ENCODE data around the gene PI4K2A. TPM values are rescaled to one million over a fixed set of nuclear protein-coding genes. Genes with fewer than 3 reads are reported as not detected.

The PI4K2A gene
- total RNA-seq, 1 donor from 2014 or later: 22.1 TPM

DNA sequence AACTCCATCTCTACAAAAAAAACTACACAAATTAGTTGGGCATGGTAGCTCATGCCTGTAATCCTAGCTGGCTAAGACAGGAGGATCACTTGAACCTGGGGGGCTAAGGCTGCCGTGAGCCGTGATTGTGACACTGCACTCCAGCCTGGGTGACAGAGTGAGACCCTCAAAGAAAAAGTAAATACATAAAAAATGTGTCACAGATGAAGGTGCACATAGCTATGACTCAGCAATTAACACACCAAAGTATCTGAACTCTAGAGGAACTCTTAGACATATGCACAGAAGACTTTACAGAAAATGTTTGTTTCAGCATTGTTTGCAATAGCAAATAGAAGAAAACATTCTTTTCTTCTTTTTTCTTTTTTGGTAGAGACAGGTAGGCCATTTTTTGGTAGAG is 42.7 kb upstream of the PI4K2A start:
- H3K36me3 Mint-ChIP-seq (ENCODE audit: unreplicated experiment): no peaks in the 10 kb centered on the region
- TF ChIP-seq, protein P1, sequence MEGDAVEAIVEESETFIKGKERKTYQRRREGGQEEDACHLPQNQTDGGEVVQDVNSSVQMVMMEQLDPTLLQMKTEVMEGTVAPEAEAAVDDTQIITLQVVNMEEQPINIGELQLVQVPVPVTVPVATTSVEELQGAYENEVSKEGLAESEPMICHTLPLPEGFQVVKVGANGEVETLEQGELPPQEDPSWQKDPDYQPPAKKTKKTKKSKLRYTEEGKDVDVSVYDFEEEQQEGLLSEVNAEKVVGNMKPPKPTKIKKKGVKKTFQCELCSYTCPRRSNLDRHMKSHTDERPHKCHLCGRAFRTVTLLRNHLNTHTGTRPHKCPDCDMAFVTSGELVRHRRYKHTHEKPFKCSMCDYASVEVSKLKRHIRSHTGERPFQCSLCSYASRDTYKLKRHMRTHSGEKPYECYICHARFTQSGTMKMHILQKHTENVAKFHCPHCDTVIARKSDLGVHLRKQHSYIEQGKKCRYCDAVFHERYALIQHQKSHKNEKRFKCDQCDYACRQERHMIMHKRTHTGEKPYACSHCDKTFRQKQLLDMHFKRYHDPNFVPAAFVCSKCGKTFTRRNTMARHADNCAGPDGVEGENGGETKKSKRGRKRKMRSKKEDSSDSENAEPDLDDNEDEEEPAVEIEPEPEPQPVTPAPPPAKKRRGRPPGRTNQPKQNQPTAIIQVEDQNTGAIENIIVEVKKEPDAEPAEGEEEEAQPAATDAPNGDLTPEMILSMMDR (IDR thresholded peaks at IDR 0.05): no peak
- H3K27me3 Mint-ChIP-seq (ENCODE audit: unreplicated experiment): no peaks in the 10 kb centered on the region
- H3K27ac Mint-ChIP-seq (ENCODE audit: unreplicated experiment): peak overlapping the region; percentile 91
- H3K9me3 Mint-ChIP-seq (ENCODE audit: unreplicated experiment): no peaks in the 10 kb centered on the region
- H3K4me1 Mint-ChIP-seq (ENCODE audit: unreplicated experiment): peaks cover 36% of the 10 kb centered on the region
- H3K4me3 Mint-ChIP-seq (ENCODE audit: unreplicated experiment): no peak overlapping the region
- DNase-seq (ENCODE audit: extremely low spot score, unreplicated experiment): no peak

DNA sequence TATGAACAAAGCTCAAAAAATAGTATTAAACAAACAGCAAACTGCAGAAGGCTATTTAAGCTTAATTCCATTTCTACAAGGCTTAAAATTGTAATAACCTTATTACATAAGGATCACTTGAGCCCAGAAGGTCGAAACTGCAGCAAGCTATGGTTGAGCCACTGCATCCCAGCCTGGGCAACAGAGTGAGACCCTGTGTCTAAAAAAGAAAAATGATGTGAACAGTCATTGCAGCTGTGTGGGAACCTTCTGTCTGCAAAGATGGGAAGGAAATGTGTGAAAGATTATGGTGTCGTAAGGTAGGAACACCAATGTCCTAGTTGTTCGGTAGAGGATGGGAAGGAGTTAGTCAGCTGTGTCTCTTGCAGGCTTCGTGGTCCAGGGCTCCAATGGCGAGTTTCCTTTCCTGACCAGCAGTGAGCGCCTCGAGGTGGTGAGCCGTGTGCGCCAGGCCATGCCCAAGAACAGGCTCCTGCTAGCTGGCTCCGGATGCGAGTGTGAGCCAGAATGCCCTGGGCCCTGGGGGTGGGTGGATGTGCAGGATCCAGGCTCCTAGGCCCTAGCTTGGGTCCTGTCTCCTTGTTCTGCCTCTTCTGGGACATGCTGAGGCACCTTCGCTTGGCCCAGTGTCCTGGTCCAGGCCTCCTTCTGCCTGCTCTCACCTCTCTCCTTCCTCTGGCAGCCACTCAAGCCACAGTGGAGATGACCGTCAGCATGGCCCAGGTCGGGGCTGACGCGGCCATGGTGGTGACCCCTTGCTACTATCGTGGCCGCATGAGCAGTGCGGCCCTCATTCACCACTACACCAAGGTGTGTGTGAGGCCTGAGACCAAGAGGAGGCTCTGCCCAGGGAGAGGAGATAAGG is 41.8 kb upstream of the PI4K2A start:
- Mint-ChIP-seq H3K27me3 (ENCODE audit: unreplicated experiment) (no peaks in the 10 kb centered on the region), H3K4me1 (ENCODE audit: unreplicated experiment) (peaks cover 32% of the 10 kb centered on the region), H3K4me3 (ENCODE audit: unreplicated experiment) (no peak overlapping the region), H3K36me3 (ENCODE audit: unreplicated experiment) (no peaks in the 10 kb centered on the region), H3K9me3 (ENCODE audit: unreplicated experiment) (no peaks in the 10 kb centered on the region), H3K27ac (ENCODE audit: unreplicated experiment) (no peak overlapping the region)
- DNase-seq (ENCODE audit: extremely low spot score, unreplicated experiment): no peak
- TF ChIP-seq, protein P1 (IDR thresholded peaks at IDR 0.05): no peak

DNA sequence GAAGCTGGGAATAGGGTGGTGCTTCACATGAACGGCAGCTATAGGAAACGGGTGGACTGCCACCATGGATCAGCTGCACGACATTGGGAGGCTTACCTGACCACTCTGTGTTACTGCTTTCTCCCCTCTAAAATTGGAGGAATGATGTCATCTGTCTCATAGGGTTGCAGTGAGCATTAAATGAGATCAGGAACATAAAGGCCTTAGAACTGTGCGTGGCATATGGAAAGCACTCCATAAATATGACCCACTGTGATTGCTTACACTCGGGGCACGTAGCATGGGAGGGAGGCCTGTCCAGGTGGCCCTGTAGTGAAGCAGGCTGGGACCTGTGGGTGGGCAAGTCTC is 41.2 kb upstream of the PI4K2A start:
- no peak overlapping the region for H3K4me3 Mint-ChIP-seq (ENCODE audit: unreplicated experiment)
- DNase-seq (ENCODE audit: extremely low spot score, unreplicated experiment): no peak
- TF ChIP-seq, protein P1 (IDR thresholded peaks at IDR 0.05): no peak
- peaks cover 32% of the 10 kb centered on the region for H3K4me1 Mint-ChIP-seq (ENCODE audit: unreplicated experiment)
- no peaks in the 10 kb centered on the region for H3K27me3 Mint-ChIP-seq (ENCODE audit: unreplicated experiment)
- H3K36me3 Mint-ChIP-seq (ENCODE audit: unreplicated experiment): no peaks in the 10 kb centered on the region
- H3K27ac Mint-ChIP-seq (ENCODE audit: unreplicated experiment): no peak overlapping the region
- H3K9me3 Mint-ChIP-seq (ENCODE audit: unreplicated experiment): no peaks in the 10 kb centered on the region

DNA sequence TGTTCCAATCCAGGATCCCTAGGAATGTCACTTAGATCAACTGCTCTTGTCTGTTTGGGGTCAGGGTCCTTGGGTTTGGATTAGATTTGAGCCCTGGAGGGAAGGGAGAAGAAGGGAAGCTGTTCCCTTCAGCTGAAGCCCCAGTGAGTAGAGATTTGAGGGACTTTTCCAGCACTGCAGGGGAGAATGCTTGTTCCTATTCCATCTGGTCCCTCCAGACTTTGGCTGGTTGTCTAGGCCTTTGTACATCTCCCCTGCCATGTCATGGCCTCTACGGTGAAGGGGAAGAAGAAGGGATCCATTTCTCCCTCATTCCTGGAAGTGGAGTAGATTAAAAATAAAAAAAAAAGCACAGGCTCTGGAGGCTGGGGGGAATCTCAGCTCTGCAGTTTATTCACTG is 39.9 kb upstream of the PI4K2A start:
- Mint-ChIP-seq H3K27me3 (ENCODE audit: unreplicated experiment) (no peaks in the 10 kb centered on the region), H3K4me3 (ENCODE audit: unreplicated experiment) (no peak overlapping the region), H3K4me1 (ENCODE audit: unreplicated experiment) (peaks cover 25% of the 10 kb centered on the region), H3K36me3 (ENCODE audit: unreplicated experiment) (no peaks in the 10 kb centered on the region), H3K9me3 (ENCODE audit: unreplicated experiment) (no peaks in the 10 kb centered on the region), H3K27ac (ENCODE audit: unreplicated experiment) (no peak overlapping the region)
- TF ChIP-seq, protein P1 (IDR thresholded peaks at IDR 0.05): no peak
- no peak for DNase-seq (ENCODE audit: extremely low spot score, unreplicated experiment)

DNA sequence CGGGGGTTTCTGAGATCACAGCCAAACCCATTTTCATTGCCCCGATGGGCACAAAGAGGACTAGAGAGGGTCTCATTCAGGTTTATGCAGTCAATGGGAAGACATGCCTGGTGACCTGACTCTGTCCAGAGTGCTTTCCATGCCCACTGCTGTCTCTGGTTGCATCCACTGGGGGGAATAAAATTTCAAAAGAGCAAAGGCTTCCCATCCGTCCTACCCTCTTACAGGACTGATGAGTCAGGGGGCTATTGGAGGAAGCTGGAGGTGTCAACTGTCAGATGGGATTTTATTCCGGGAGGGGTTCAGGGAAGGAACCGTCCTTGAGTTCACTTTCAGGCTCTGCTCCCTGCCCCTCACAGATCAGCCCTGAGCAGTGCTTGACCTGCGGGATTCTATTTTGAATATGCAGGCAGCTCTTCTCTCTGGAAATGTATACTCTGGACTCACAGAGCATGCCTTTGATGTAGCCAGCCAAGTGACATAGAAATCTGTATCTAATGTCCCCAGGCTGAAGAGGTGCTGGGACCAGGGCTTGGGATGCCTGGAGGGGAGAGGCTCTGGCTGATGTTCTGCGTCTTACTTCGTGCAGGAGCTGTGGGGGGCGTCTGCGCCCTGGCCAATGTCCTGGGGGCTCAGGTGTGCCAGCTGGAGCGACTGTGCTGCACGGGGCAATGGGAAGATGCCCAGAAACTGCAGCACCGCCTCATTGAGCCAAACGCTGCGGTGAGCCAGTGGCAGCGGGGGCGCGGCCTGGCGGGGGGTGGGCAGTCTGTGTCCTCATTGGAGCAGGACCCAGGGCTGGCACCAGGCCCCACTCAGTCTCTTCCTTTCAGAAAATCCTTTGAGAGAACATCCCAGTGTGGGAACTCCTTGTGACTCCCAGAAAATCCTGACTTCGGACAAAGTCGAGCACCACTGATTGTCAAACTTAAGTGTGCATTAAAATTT is 38.9 kb upstream of the PI4K2A start:
- Mint-ChIP-seq H3K27ac (ENCODE audit: unreplicated experiment) (no peak overlapping the region), H3K4me1 (ENCODE audit: unreplicated experiment) (peaks cover 16% of the 10 kb centered on the region), H3K9me3 (ENCODE audit: unreplicated experiment) (no peaks in the 10 kb centered on the region), H3K4me3 (ENCODE audit: unreplicated experiment) (no peak overlapping the region), H3K36me3 (ENCODE audit: unreplicated experiment) (no peaks in the 10 kb centered on the region), H3K27me3 (ENCODE audit: unreplicated experiment) (no peaks in the 10 kb centered on the region)
- DNase-seq (ENCODE audit: extremely low spot score, unreplicated experiment): no peak
- TF ChIP-seq, protein P1 (IDR thresholded peaks at IDR 0.05): no peak

Measured in osteocyte (in vitro differentiated cells).